Ovary (tissue), 9 donors: ENCODE measurements around the gene CALML5. TPM values are rescaled to one million over a fixed set of nuclear protein-coding genes. Genes with fewer than 3 reads are reported as not detected.

Experiments
- DNase-seq, 5 donors: peaks; one replicate each; pipeline ENCODE4 v3.0.0-alpha.2; 2019 to 2020
- H3K27ac ChIP-seq, 2 donors: fragments of 200-600 bp; one replicate each; pipeline versions ENCODE4 v1.5.1 to v1.8.0; 2019 to 2022
- H3K27me3 ChIP-seq: fragments of 200-600 bp; one replicate; pipeline ENCODE4 v1.8.0; 2022
- H3K36me3 ChIP-seq: fragments of 200-600 bp; sonication (generic); one replicate; pipeline ENCODE4 v1.5.1; 2019
- H3K4me1 ChIP-seq: one replicate; pipeline ENCODE4 v1.8.1; 2013; ENCODE audit warnings: mild to moderate bottlenecking, moderate library complexity; ENCODE audit not compliant: insufficient read depth
- H3K4me3 ChIP-seq: fragments of 200-600 bp; sonication (generic); one replicate; pipeline ENCODE4 v1.5.1; 2017
- H3K9me3 ChIP-seq, 2 donors: fragments of 200-600 bp in 1 of 2; sonication (generic) in 1 of 2; one replicate each; pipeline versions ENCODE4 v1.5.1 to v1.8.1; 2013 to 2019; ENCODE audit warnings: mild to moderate bottlenecking in 1 of 2, moderate library complexity in 1 of 2
- EP300 ChIP-seq: sonication (generic); formaldehyde crosslinking; IDR thresholded peaks from one replicate; pipeline ENCODE4 v1.6.1; 2017; ENCODE audit warnings: antibody characterized with exemption
- POLR2A ChIP-seq: fragments of 450-650 bp; IDR thresholded peaks from one replicate; pipeline ENCODE4 v1.6.1; 2017; ENCODE audit warnings: antibody characterized with exemption, mild to moderate bottlenecking, moderate library complexity
- WGBS, 3 donors: extraction: QIAGEN DNeasy Blood & Tissue Kit in 1 of 3; methylation state at CpG; one replicate each; pipeline versions ENCODE4 v1.1.5 to v1.1.7; 2013 to 2017; 5-methylcytosine and 5-hydroxymethylcytosine counted together
- intact Hi-C, 4 donors: fragments of 100-400 bp; cut with DNase I; formaldehyde crosslinking; loops; one replicate each; pipeline versions ENCODE4 v1.11.0 to v1.15.1; 2022 to 2023
- polyA plus RNA-seq, 2 donors: library from polyadenylated mRNA; stranded (reverse); fragments of 200-250 nt in 1 of 2; fragments of 350-450 nt in 1 of 2; fragmentation: Illumina TruSeq in 1 of 2; extraction: RNeasy Lipid Tissue Mini Kit (QIAGEN cat#74804) in 1 of 2; gene quantifications; one replicate each; pipeline ENCODE4 v1.2.3, GENCODE V29; 2013 to 2014
- total RNA-seq, 7 donors: library from RNA; depleted of rRNA in 2 of 7; stranded (reverse); fragments of >200 nt in 2 of 7; fragmentation: NEBNext Ultra II Directional in 3 of 7; extraction: Animal tissue kit (Norgen Biotek cat#: 25700) in 3 of 7; gene quantifications; one replicate each; pipeline versions ENCODE4 v1.1.0 to v1.2.4, GENCODE V29; 2016 to 2023
- TF ChIP-seq, protein P1 (sequence below), 3 donors: fragments of 450-650 bp in 2 of 3; fragments of 200-600 bp in 1 of 3; IDR thresholded peaks; one replicate each; pipeline versions ENCODE4 v1.5.1 to v1.8.0; 2016 to 2022; ENCODE audit warnings: antibody characterized with exemption in 3 of 3, mild to moderate bottlenecking in 1 of 3
- donor health status: DM: no; HTN: no; CAD: no; lungs with moderate emphysema.
- donor health status: DM: no; HTN: no; CAD: no.
- donor health status: Bipolar disorder and iron deficiency.
- donor health status: DM: yes; HTN: yes; CAD: no.
- donor health status: DM: no; HTN: no; CAD: no.
- donor health status: DM: yes; HTN: yes; CAD: no.

CALML5 gene
- total and polyA plus RNA-seq, 9 donors, result 1.7 TPM; not detected in 8

DNA sequence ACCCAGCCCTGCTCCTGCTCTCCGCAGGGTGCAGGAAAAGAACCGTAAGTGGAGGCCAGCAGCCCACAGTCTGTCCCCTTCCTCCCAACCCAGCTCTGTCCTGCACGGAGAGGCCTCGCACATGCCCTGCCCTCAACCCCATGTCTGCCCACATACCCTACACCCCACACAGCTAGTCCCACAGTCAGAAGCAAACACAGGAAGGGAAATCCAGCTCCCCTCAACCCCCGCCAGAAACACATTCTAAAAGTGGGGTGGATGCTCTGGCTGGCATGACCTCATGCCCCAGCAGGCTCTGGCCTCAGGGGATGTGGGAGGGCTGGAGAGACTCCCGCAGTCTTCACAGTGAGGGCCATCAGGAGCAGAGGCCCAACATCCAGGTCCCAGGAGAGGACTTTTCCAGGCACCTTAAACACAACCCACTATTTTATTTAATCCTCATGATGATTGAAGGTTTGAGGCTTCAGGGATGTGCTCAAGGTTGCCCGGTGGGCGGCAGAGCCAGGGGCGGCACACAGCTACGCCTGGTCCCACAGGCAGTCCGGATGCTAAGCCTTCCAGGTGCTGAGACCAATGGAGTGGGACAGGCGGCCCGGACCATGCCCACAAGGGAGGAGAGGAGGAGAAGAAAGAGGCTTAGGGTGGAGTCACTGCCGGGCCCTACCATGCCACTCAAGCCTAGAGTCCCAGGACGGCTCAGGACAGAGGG lies 29.9 kb downstream of the CALML5 start:
- H3K4me1 ChIP-seq, result no peaks in the 10 kb centered on the region
- no peak for TF ChIP-seq POLR2A
- TF ChIP-seq, protein P1, sequence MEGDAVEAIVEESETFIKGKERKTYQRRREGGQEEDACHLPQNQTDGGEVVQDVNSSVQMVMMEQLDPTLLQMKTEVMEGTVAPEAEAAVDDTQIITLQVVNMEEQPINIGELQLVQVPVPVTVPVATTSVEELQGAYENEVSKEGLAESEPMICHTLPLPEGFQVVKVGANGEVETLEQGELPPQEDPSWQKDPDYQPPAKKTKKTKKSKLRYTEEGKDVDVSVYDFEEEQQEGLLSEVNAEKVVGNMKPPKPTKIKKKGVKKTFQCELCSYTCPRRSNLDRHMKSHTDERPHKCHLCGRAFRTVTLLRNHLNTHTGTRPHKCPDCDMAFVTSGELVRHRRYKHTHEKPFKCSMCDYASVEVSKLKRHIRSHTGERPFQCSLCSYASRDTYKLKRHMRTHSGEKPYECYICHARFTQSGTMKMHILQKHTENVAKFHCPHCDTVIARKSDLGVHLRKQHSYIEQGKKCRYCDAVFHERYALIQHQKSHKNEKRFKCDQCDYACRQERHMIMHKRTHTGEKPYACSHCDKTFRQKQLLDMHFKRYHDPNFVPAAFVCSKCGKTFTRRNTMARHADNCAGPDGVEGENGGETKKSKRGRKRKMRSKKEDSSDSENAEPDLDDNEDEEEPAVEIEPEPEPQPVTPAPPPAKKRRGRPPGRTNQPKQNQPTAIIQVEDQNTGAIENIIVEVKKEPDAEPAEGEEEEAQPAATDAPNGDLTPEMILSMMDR (IDR thresholded peaks at IDR 0.05), result no peak
- TF ChIP-seq EP300, result no peak
- H3K27me3 ChIP-seq, result no peaks in the 10 kb centered on the region
- H3K27ac ChIP-seq, result no peak overlapping the region
- 85 to 90% (median 90%) methylated on average over 15 of the region's 15 CpGs for WGBS, 3 donors
- no peaks in the 10 kb centered on the region for H3K36me3 ChIP-seq
- no peak overlapping the region for H3K4me3 ChIP-seq
- intact Hi-C loops, result no loop called here
- H3K9me3 ChIP-seq, result peaks cover 0 to 6% of the 10 kb centered on the region in 2 donors
- DNase-seq, result no peak

DNA sequence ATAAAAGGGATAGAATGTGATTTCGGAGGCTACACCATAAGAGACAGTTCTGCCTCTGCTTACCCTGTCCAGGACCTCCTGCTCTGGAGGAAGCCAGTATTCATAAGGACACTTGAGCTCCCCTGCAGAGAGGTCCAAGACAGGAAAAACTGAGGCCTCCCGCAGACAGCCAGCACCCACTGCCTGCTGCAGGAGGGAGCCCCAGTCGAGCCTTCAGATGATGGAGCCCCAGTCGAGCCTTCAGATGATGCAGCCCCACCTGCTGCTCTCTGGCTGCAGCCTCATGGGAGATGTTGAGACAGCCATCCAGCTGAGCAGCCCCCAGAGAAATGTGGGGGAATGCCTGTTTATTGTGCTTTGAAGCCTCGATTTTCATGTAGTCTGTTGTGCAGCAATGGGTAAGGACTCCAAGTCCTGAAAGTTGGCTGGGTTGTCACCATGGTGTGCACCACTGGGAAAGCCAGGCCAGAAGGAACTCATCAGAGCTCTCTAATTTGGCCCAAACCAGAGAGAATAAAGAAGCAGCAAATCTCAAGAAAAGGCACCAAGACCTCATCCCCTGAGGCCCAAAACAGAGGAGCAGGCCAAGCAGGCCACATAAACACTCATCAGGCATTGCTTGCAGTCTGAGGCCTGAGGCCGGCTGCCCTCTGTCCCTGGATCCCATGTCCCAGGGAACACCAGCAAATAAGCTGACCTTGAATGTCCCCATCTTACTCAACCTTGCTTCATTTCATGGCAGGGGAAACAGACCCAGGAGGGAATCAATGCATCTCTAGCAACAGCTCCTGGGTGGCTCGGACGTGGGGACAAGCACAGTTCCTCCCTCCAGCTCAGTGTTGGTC lies 30.9 kb downstream of the CALML5 start:
- WGBS, 3 donors, result 95 to 97% (median 95%) methylated on average over 8 of the region's 8 CpGs
- DNase-seq, result no peak
- no peak overlapping the region for H3K4me3 ChIP-seq
- H3K9me3 ChIP-seq, result peaks cover 0 to 6% of the 10 kb centered on the region in 2 donors
- intact Hi-C loops, result no loop called here
- TF ChIP-seq POLR2A, result no peak
- TF ChIP-seq, protein P1 (IDR thresholded peaks at IDR 0.05), result no peak
- TF ChIP-seq EP300, result no peak
- no peaks in the 10 kb centered on the region for H3K27me3 ChIP-seq
- no peaks in the 10 kb centered on the region for H3K36me3 ChIP-seq
- no peaks in the 10 kb centered on the region for H3K4me1 ChIP-seq
- H3K27ac ChIP-seq, result no peak overlapping the region

DNA sequence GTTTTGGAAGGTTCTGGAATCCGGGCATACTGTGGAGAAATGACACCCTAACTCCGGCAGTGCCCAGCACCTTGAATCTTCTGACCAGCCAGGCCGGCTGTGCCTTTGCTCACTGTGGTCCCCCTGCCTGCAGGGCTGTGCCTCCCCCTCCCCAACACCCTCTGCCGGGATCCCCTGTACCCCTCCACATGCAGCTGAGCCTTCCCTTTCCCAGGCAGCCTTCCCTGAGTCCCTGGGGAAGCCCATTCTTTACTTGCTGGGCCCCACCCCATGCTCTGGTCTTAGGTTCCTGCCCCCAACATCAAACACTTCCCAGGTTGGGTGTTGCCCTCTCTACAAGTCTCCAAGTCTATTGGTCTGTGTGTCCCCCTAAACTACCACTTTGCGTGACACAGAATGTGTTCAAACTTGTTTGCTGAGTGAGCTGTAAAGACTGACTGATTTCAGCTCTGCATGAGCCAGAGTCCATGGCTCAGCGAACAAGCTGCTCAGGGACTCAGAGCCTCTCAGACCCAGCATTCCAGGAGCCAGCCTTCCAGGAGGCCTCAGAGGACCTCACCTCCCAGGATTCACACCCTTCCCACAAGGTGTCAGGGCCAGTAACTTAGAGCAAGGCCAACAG lies 31.6 kb downstream of the CALML5 start:
- Histone ChIP-seq H3K27me3 (no peaks in the 10 kb centered on the region), H3K36me3 (no peaks in the 10 kb centered on the region), H3K4me3 (no peak overlapping the region), H3K9me3 (peaks cover 0 to 6% of the 10 kb centered on the region in 2 donors), H3K4me1 (no peaks in the 10 kb centered on the region), H3K27ac (no peak overlapping the region)
- intact Hi-C loops, result no loop called here
- TF ChIP-seq EP300 (no peak), POLR2A (no peak)
- TF ChIP-seq, protein P1 (IDR thresholded peaks at IDR 0.05), result no peak
- 86 to 97% (median 96%) methylated on average over 6 of the region's 6 CpGs for WGBS, 3 donors
- DNase-seq, result no peak

DNA sequence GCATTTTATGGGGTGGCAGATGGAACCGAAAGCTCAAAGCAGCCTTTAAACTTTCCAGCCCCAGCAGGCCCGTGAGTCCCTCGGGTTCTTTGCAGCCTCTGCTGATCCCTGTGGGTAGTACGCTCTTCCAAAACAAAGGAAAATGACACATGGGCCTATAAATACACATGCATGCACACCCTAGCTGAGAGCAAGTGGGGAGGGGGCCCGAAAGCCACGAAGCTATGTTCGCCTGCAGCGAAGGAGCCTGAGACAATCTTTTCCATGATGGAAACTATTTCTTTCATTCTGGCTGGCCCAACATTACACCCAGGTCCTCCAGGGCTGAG lies 32.2 kb downstream of the CALML5 start:
- no peaks in the 10 kb centered on the region for H3K36me3 ChIP-seq
- intact Hi-C loops, result no loop called here
- no peaks in the 10 kb centered on the region for H3K27me3 ChIP-seq
- peaks cover 0 to 6% of the 10 kb centered on the region in 2 donors for H3K9me3 ChIP-seq
- no peak overlapping the region for H3K27ac ChIP-seq
- 72 to 80% (median 79%) methylated on average over 8 of the region's 8 CpGs for WGBS, 3 donors
- DNase-seq, result no peak
- H3K4me3 ChIP-seq, result no peak overlapping the region
- H3K4me1 ChIP-seq, result peaks cover 2% of the 10 kb centered on the region
- no peak for TF ChIP-seq EP300
